ENCODE measurements around the gene MYOCOS.
"Not testable (repeated sequence)": the region's sequence is repeated elsewhere in the genome, so short reads cannot be mapped to it uniquely, and the experiment has no call there.

MYOCOS gene

GRCh38 chr1:171655746-171656116 is 33.7 kb downstream of the MYOCOS start:
- DNase-seq (ENCODE audit: low read depth), result no peak
- no peak overlapping the region for H3K4me3 ChIP-seq (ENCODE audit: low read depth, low read length)
- TF ChIP-seq MAX (IDR thresholded peaks at IDR 0.05; ENCODE audit: low read depth, low read length), result no peak
- TF ChIP-seq MYC (IDR thresholded peaks at IDR 0.05; ENCODE audit: low read depth, low read length), result no peak
- TF ChIP-seq POLR2A (IDR thresholded peaks at IDR 0.05; ENCODE audit: extremely low read depth, insufficient read length), result no peak
- TF ChIP-seq, protein P1, sequence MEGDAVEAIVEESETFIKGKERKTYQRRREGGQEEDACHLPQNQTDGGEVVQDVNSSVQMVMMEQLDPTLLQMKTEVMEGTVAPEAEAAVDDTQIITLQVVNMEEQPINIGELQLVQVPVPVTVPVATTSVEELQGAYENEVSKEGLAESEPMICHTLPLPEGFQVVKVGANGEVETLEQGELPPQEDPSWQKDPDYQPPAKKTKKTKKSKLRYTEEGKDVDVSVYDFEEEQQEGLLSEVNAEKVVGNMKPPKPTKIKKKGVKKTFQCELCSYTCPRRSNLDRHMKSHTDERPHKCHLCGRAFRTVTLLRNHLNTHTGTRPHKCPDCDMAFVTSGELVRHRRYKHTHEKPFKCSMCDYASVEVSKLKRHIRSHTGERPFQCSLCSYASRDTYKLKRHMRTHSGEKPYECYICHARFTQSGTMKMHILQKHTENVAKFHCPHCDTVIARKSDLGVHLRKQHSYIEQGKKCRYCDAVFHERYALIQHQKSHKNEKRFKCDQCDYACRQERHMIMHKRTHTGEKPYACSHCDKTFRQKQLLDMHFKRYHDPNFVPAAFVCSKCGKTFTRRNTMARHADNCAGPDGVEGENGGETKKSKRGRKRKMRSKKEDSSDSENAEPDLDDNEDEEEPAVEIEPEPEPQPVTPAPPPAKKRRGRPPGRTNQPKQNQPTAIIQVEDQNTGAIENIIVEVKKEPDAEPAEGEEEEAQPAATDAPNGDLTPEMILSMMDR (IDR thresholded peaks at IDR 0.05; ENCODE audit: low read depth, low read length), result no peak

- not testable (repeated sequence) for DNase-seq (ENCODE audit: low read depth); H3K4me3 ChIP-seq (ENCODE audit: low read depth, low read length)
Observed at GRCh38 chr1:171656206-171656605, 34.2 kb downstream of the MYOCOS start.

DNA sequence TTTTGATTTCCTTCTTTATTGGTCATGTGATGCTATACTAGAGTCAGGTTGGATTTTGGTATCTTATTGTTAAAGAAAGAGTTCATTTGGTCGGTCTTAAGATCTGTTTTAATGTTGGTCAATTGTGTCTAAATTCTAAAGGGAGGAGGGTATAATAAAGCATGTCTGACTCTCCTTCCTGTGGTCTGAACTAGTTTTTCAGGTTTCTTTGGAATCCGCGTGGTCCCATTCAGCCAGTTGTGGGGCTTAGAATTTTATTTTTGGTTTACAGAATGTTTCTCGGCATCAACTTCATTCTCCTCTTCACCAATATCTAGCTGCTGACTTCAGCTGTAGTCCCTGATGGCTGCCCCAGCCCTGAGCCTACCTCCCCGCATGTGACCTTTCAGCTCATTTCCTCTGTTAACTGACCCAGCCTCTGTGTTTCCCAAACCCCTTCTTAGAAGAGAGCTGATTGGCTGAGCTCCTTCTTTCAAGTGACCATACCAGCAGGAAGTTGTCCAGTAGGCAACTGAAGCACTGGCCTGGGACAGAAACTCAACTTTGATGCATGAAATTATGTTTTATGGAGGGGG is 39.1 kb downstream of the MYOCOS start:
- no peak overlapping the region for H3K4me3 ChIP-seq (ENCODE audit: low read depth, low read length)
- no peak for DNase-seq (ENCODE audit: low read depth)
- TF ChIP-seq, protein P1 (IDR thresholded peaks at IDR 0.05; ENCODE audit: low read depth, low read length), result no peak
- no peak for TF ChIP-seq MYC (IDR thresholded peaks at IDR 0.05; ENCODE audit: low read depth, low read length)
- TF ChIP-seq POLR2A (IDR thresholded peaks at IDR 0.05; ENCODE audit: extremely low read depth, insufficient read length), result no peak
- TF ChIP-seq MAX (IDR thresholded peaks at IDR 0.05; ENCODE audit: low read depth, low read length), result no peak

- H3K4me3 ChIP-seq (ENCODE audit: low read depth, low read length), result no peak overlapping the region
- no peak for TF ChIP-seq MYC (IDR thresholded peaks at IDR 0.05; ENCODE audit: low read depth, low read length)
- DNase-seq (ENCODE audit: low read depth), result no peak
Observed at GRCh38 chr1:171663036-171663853, 41.2 kb downstream of the MYOCOS start.

DNA sequence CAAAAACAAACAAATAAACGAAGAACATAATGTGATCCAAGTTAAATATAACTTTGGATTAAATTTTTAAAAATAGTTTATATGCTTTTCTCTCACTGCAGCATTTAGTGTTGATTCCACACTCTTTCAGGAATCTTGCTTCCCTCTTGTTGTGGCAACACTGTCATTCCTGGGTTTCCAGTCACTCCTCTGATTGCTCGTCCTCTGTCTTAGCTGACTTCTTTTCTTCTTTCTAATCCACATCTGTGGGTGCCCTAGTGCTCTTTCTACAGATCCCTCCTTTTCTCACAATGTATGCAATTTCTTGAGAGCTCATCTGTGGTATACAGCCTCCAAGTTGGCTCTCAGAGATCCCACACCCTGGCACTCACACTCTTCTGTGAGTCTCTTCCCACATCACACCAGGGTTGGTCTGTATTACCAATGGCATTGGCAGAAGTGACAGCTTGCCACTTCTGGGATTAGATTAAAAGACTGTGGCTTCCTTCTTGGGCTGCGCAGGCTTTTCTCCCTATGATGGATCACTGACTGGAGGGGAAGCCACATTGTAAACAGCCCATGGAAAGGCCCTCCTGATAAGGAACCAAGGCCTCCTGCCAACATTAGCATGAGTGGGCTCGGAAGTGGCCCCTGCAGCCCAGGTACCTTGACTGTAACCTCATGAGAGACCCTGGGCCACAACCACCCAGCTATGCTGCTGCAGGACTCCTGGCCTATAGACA is 42.0 kb downstream of the MYOCOS start:
- DNase-seq (ENCODE audit: low read depth), result no peak
- no peak for TF ChIP-seq MAX (IDR thresholded peaks at IDR 0.05; ENCODE audit: low read depth, low read length)
- no peak for TF ChIP-seq POLR2A (IDR thresholded peaks at IDR 0.05; ENCODE audit: extremely low read depth, insufficient read length)
- no peak for TF ChIP-seq MYC (IDR thresholded peaks at IDR 0.05; ENCODE audit: low read depth, low read length)
- TF ChIP-seq, protein P1 (IDR thresholded peaks at IDR 0.05; ENCODE audit: low read depth, low read length), result no peak

GRCh38 chr1:171664976-171665375 is 42.9 kb downstream of the MYOCOS start:
- no peak overlapping the region for H3K4me3 ChIP-seq (ENCODE audit: low read depth, low read length)
- no peak for TF ChIP-seq MYC (IDR thresholded peaks at IDR 0.05; ENCODE audit: low read depth, low read length)
- TF ChIP-seq, protein P1 (IDR thresholded peaks at IDR 0.05; ENCODE audit: low read depth, low read length), result no peak
- TF ChIP-seq MAX (IDR thresholded peaks at IDR 0.05; ENCODE audit: low read depth, low read length), result no peak
- no peak for TF ChIP-seq POLR2A (IDR thresholded peaks at IDR 0.05; ENCODE audit: extremely low read depth, insufficient read length)
- DNase-seq (ENCODE audit: low read depth), result no peak

More for the DNA sequence above, 42.0 kb downstream of the MYOCOS start:
- H3K4me3 ChIP-seq (ENCODE audit: low read depth, low read length), result no peak overlapping the region

All from NB4 (cell line).